Right renal cortex interstitium (tissue), 3 donors: ENCODE results near the gene HSD17B1. TPM values are rescaled to one million over a fixed set of nuclear protein-coding genes. Genes with fewer than 3 reads are reported as not detected.

Source experiments
- DNase-seq, 3 donors: peaks; one replicate each; pipeline ENCODE4 v3.0.0-alpha.2; 2013; ENCODE audit warnings: low read depth in 3 of 3, low spot score in 2 of 3
- polyA plus RNA-seq, 3 donors: library from polyadenylated mRNA; unstranded; fragments of 120-200 nt; gene quantifications; one replicate each; pipeline ENCODE4 v1.2.1, GENCODE V29; 2013; ENCODE audit not compliant: insufficient read length in 3 of 3

HSD17B1 gene
- polyA plus RNA-seq, 3 donors, result 3.0 to 4.1 (median 3.6) TPM

GRCh38 chr17:42564815-42565522 lies 12.2 kb downstream of the HSD17B1 start:
- DNase-seq, result no peak

- no peak for DNase-seq
Observed at GRCh38 chr17:42565523-42566214, 12.9 kb downstream of the HSD17B1 start.

GRCh38 chr17:42566215-42566882 lies 13.6 kb downstream of the HSD17B1 start:
- no peak for DNase-seq

GRCh38 chr17:42566883-42567573 lies 14.3 kb downstream of the HSD17B1 start, which contains the start of gene MLX:
TSS of gene MLX (plus strand) at chr17:42567100. CDS start at chr17:42567125, 25 bp downstream.
- peak in 2 of 3 donors; percentile 74 to 79 for DNase-seq

- DNase-seq, result no peak
Observed at GRCh38 chr17:42568341-42569111, 15.8 kb downstream of the HSD17B1 start.

GRCh38 chr17:42571435-42572225 lies 18.9 kb downstream of the HSD17B1 start:
- DNase-seq, result no peak

GRCh38 chr17:42573095-42573494 lies 20.4 kb downstream of the HSD17B1 start:
- DNase-seq, result no peak

GRCh38 chr17:42574463-42574862 lies 21.7 kb downstream of the HSD17B1 start:
- DNase-seq, result no peak

- no peak for DNase-seq
Observed at GRCh38 chr17:42577140-42577531, 24.4 kb downstream of the HSD17B1 start.

GRCh38 chr17:42577532-42578281 lies 25.0 kb downstream of the HSD17B1 start, which contains the start of gene PSMC3IP:
TSS of gene PSMC3IP (minus strand) at chr17:42577729. CDS start at chr17:42577686, 43 bp downstream.
- peak in 2 of 3 donors; percentile 83 to 86 for DNase-seq

GRCh38 chr17:42578282-42578869 lies 25.7 kb downstream of the HSD17B1 start:
- DNase-seq, result peak in 1 of 3 donors; percentile 76

- no peak for DNase-seq
Observed at GRCh38 chr17:42579794-42580551, 27.2 kb downstream of the HSD17B1 start.

- no peak for DNase-seq
Observed at GRCh38 chr17:42581744-42582270, 29.1 kb downstream of the HSD17B1 start.

GRCh38 chr17:42584880-42585279 lies 32.2 kb downstream of the HSD17B1 start:
- no peak for DNase-seq

- DNase-seq, result no peak
Observed at GRCh38 chr17:42585353-42585752, 32.6 kb downstream of the HSD17B1 start.

- no peak for DNase-seq
Observed at GRCh38 chr17:42586514-42587230, 33.9 kb downstream of the HSD17B1 start.

GRCh38 chr17:42590886-42591285 lies 38.2 kb downstream of the HSD17B1 start:
- DNase-seq, result no peak
